ENCODE measurements around the gene EXOSC6.
"Not testable (repeated sequence)": the region's sequence is repeated elsewhere in the genome, so short reads cannot be mapped to it uniquely, and the experiment has no call there.

The EXOSC6 gene

DNA sequence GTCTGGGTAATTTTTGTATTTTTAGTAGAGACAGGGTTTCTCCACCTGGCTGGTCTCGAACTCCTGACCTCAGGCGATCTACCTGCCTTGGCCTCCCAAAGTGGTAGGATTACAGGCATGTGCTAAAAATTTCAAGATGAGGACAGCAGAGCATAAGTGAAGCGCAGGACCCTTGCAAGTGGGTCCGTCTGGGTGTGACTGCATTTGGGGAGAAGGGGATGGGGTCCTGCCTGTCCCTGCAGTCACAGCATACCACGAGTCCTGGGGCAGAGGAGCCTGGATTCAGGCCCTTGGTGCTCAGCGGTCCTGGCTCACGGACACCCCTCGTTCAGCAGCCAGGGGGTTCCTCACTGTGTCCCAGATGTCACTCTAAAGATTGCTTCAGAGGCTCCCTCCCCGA, 53.5 kb downstream of the EXOSC6 start:
- not testable (repeated sequence) for DNase-seq

DNA sequence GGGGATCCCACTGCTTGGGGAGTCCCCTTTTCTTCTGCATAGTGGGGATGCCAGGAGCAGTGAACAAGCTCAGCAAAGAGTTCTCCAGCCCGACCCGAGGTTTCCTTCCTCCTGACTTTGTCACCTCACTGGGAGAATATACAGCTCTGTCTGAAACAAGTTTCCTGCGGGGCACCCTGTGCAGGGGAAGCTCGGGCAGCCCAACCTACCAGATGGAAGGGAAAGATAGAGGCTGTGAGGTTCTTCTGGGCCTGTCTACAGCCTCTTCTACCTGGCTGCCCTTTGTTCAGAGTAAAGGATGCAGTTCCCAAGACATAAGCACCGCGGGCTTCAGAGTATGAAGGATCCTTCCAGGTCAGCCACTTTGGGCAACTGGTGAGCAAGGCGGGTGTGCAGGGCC, 54.1 kb downstream of the EXOSC6 start:
- not testable (repeated sequence) for DNase-seq

All from NCI-H345 (cell line).